Measurements from ENCODE around the gene CCDC33.

CCDC33 gene

GRCh38 chr15:74205582-74205947 lies 30.6 kb upstream of the CCDC33 start:
- Histone ChIP-seq H3K27ac (replicated peaks) (no peak overlapping the region), H3K27me3 (ENCODE audit: insufficient read depth, poor library complexity, severe bottlenecking) (peaks cover 5% of the 10 kb centered on the region), H3K4me3 (replicated peaks; ENCODE audit: insufficient read depth, low read length) (no peak overlapping the region)
- no peak for TF ChIP-seq CTCF (IDR thresholded peaks at IDR 0.05; ENCODE audit: insufficient read depth, low read length)
- TF ChIP-seq REST (IDR thresholded peaks at IDR 0.05; ENCODE audit: insufficient replicate concordance, low read depth): no peak
- TF ChIP-seq SPI1 (IDR thresholded peaks at IDR 0.05; ENCODE audit: borderline replicate concordance, low read depth): no peak
- no peak for TF ChIP-seq POLR2AphosphoS5 (IDR thresholded peaks at IDR 0.05; ENCODE audit: low read depth)
- no peak for TF ChIP-seq GABPA (IDR thresholded peaks at IDR 0.05; ENCODE audit: low read depth)
- no peak for DNase-seq (ENCODE audit: low read depth in 1 of 2, low spot score in 1 of 2)

- TF ChIP-seq POLR2AphosphoS5 (IDR thresholded peaks at IDR 0.05; ENCODE audit: low read depth): no peak
- no peak for TF ChIP-seq CTCF (IDR thresholded peaks at IDR 0.05; ENCODE audit: insufficient read depth, low read length)
- TF ChIP-seq REST (IDR thresholded peaks at IDR 0.05; ENCODE audit: insufficient replicate concordance, low read depth): no peak
- TF ChIP-seq SPI1 (IDR thresholded peaks at IDR 0.05; ENCODE audit: borderline replicate concordance, low read depth): no peak
- no peak for TF ChIP-seq GABPA (IDR thresholded peaks at IDR 0.05; ENCODE audit: low read depth)
- Histone ChIP-seq H3K27me3 (ENCODE audit: insufficient read depth, poor library complexity, severe bottlenecking) (peaks cover 5% of the 10 kb centered on the region), H3K27ac (replicated peaks) (no peak overlapping the region), H3K4me3 (replicated peaks; ENCODE audit: insufficient read depth, low read length) (no peak overlapping the region)
- DNase-seq (ENCODE audit: low read depth in 1 of 2, low spot score in 1 of 2): no peak
These were observed 29.3 kb upstream of the CCDC33 start for GRCh38 chr15:74206801-74207281.

GRCh38 chr15:74207652-74208440 lies 28.3 kb upstream of the CCDC33 start:
- DNase-seq (ENCODE audit: low read depth in 1 of 2, low spot score in 1 of 2): no peak
- H3K27ac ChIP-seq (replicated peaks): no peak overlapping the region
- no peak overlapping the region for H3K4me3 ChIP-seq (replicated peaks; ENCODE audit: insufficient read depth, low read length)
- H3K27me3 ChIP-seq (ENCODE audit: insufficient read depth, poor library complexity, severe bottlenecking): peaks cover 5% of the 10 kb centered on the region
- no peak for TF ChIP-seq GABPA (IDR thresholded peaks at IDR 0.05; ENCODE audit: low read depth)
- no peak for TF ChIP-seq SPI1 (IDR thresholded peaks at IDR 0.05; ENCODE audit: borderline replicate concordance, low read depth)
- TF ChIP-seq CTCF (IDR thresholded peaks at IDR 0.05; ENCODE audit: insufficient read depth, low read length): no peak
- no peak for TF ChIP-seq REST (IDR thresholded peaks at IDR 0.05; ENCODE audit: insufficient replicate concordance, low read depth)
- no peak for TF ChIP-seq POLR2AphosphoS5 (IDR thresholded peaks at IDR 0.05; ENCODE audit: low read depth)

Data from HL-60 (cell line).